Mononuclear cell (primary cell): ENCODE results near the gene ZEB2. TPM values are rescaled to one million over a fixed set of nuclear protein-coding genes. Genes with fewer than 3 reads are reported as not detected.
"Not testable (repeated sequence)": the region's sequence is repeated elsewhere in the genome, so short reads cannot be mapped to it uniquely, and the experiment has no call there.

Source experiments
- H3K27me3 ChIP-seq: 2 replicates; pipeline ENCODE4 v1.6.0; 2011; ENCODE audit warnings: low read length, control low read depth; ENCODE audit not compliant: insufficient read depth
- H3K4me1 ChIP-seq: 2 replicates; pipeline ENCODE4 v1.5.1; 2011; ENCODE audit warnings: mild to moderate bottlenecking, low read length, control low read depth; ENCODE audit not compliant: insufficient read depth
- H3K4me3 ChIP-seq: 2 replicates; pipeline ENCODE4 v1.5.1; 2011; ENCODE audit warnings: mild to moderate bottlenecking, low read length, moderate library complexity
- H3K9me3 ChIP-seq: 2 replicates; pipeline ENCODE4 v1.5.1; 2011; ENCODE audit warnings: low read depth, mild to moderate bottlenecking, control low read depth, low read length
- total RNA-seq: library from RNA; depleted of rRNA; stranded (reverse); fragments of >200 nt; gene quantifications from one replicate; pipeline ENCODE4 v1.2.3, GENCODE V29; 2012

ZEB2 gene
- total RNA-seq, 1 donor, result 511 TPM

- no peak overlapping the region for H3K4me3 ChIP-seq
- H3K4me1 ChIP-seq, result peaks cover 41% of the 10 kb centered on the region
- no peaks in the 10 kb centered on the region for H3K27me3 ChIP-seq
- H3K9me3 ChIP-seq, result no peaks in the 10 kb centered on the region
These were observed 137.1 kb downstream of the ZEB2 start for GRCh38 chr2:144382849-144383248.

- peaks cover 49% of the 10 kb centered on the region for H3K4me1 ChIP-seq
- H3K4me3 ChIP-seq, result no peak overlapping the region
- H3K9me3 ChIP-seq, result no peaks in the 10 kb centered on the region
- no peaks in the 10 kb centered on the region for H3K27me3 ChIP-seq
These were observed 138.2 kb downstream of the ZEB2 start for GRCh38 chr2:144381716-144382115.

- Histone ChIP-seq H3K27me3 (no peaks in the 10 kb centered on the region), H3K4me1 (peaks cover 49% of the 10 kb centered on the region), H3K4me3 (no peak overlapping the region), H3K9me3 (no peaks in the 10 kb centered on the region)
These were observed 140.0 kb downstream of the ZEB2 start for GRCh38 chr2:144379851-144380311.

- no peak overlapping the region for H3K4me3 ChIP-seq
- no peaks in the 10 kb centered on the region for H3K27me3 ChIP-seq
- no peaks in the 10 kb centered on the region for H3K9me3 ChIP-seq
- H3K4me1 ChIP-seq, result peaks cover 55% of the 10 kb centered on the region
These were observed 141.4 kb downstream of the ZEB2 start for GRCh38 chr2:144378551-144378950.

- H3K4me3 ChIP-seq, result no peak overlapping the region
- H3K9me3 ChIP-seq, result no peaks in the 10 kb centered on the region
- no peaks in the 10 kb centered on the region for H3K27me3 ChIP-seq
- H3K4me1 ChIP-seq, result peaks cover 53% of the 10 kb centered on the region
These were observed 142.0 kb downstream of the ZEB2 start for GRCh38 chr2:144377914-144378313.

GRCh38 chr2:144376926-144377325 is 143.0 kb downstream of the ZEB2 start:
- Histone ChIP-seq H3K9me3 (no peaks in the 10 kb centered on the region), H3K27me3 (no peaks in the 10 kb centered on the region), H3K4me1 (peaks cover 50% of the 10 kb centered on the region), H3K4me3 (no peak overlapping the region)

- Histone ChIP-seq H3K4me3 (no peak overlapping the region), H3K4me1 (peaks cover 46% of the 10 kb centered on the region), H3K27me3 (no peaks in the 10 kb centered on the region), H3K9me3 (no peaks in the 10 kb centered on the region)
These were observed 143.5 kb downstream of the ZEB2 start for GRCh38 chr2:144376460-144376859.

GRCh38 chr2:144374163-144374661 is 145.7 kb downstream of the ZEB2 start:
- H3K9me3 ChIP-seq, result no peaks in the 10 kb centered on the region
- H3K4me3 ChIP-seq, result no peak overlapping the region
- no peaks in the 10 kb centered on the region for H3K27me3 ChIP-seq
- H3K4me1 ChIP-seq, result peaks cover 38% of the 10 kb centered on the region

GRCh38 chr2:144372410-144373080 is 147.4 kb downstream of the ZEB2 start:
- peaks cover 29% of the 10 kb centered on the region for H3K4me1 ChIP-seq
- no peak overlapping the region for H3K4me3 ChIP-seq
- H3K27me3 ChIP-seq, result no peaks in the 10 kb centered on the region
- no peaks in the 10 kb centered on the region for H3K9me3 ChIP-seq

GRCh38 chr2:144370937-144371584 is 148.9 kb downstream of the ZEB2 start:
- peaks cover 20% of the 10 kb centered on the region for H3K4me1 ChIP-seq
- H3K4me3 ChIP-seq, result no peak overlapping the region
- H3K27me3 ChIP-seq, result no peaks in the 10 kb centered on the region
- no peaks in the 10 kb centered on the region for H3K9me3 ChIP-seq

- H3K4me1 ChIP-seq, result peaks cover 13% of the 10 kb centered on the region
- H3K9me3 ChIP-seq, result no peaks in the 10 kb centered on the region
- no peaks in the 10 kb centered on the region for H3K27me3 ChIP-seq
- no peak overlapping the region for H3K4me3 ChIP-seq
These were observed 150.5 kb downstream of the ZEB2 start for GRCh38 chr2:144369416-144369815.

GRCh38 chr2:144366825-144367429 is 153.0 kb downstream of the ZEB2 start:
- H3K27me3 ChIP-seq, result no peaks in the 10 kb centered on the region
- no peaks in the 10 kb centered on the region for H3K9me3 ChIP-seq
- no peaks in the 10 kb centered on the region for H3K4me1 ChIP-seq
- no peak overlapping the region for H3K4me3 ChIP-seq

- no peaks in the 10 kb centered on the region for H3K4me1 ChIP-seq
- no peak overlapping the region for H3K4me3 ChIP-seq
These were observed 154.8 kb downstream of the ZEB2 start for GRCh38 chr2:144364944-144365738.

GRCh38 chr2:144364247-144364646 is 155.7 kb downstream of the ZEB2 start:
- not testable (repeated sequence) for H3K4me3 ChIP-seq, H3K4me1 ChIP-seq, H3K27me3 ChIP-seq, H3K9me3 ChIP-seq

More at GRCh38 chr2:144364944-144365738, 154.8 kb downstream of the ZEB2 start:
- Histone ChIP-seq H3K27me3 (no peaks in the 10 kb centered on the region), H3K9me3 (no peaks in the 10 kb centered on the region)

GRCh38 chr2:144362401-144362800 is 157.5 kb downstream of the ZEB2 start:
- H3K4me3 ChIP-seq, result no peak overlapping the region
- no peaks in the 10 kb centered on the region for H3K27me3 ChIP-seq
- H3K4me1 ChIP-seq, result no peaks in the 10 kb centered on the region
- no peaks in the 10 kb centered on the region for H3K9me3 ChIP-seq
